ENCODE data around the gene DLGAP1.
A peak's percentile ranks its signal among the peaks of the same experiment; 100 is the strongest.
"Not testable (repeated sequence)": the region's sequence is repeated elsewhere in the genome, so short reads cannot be mapped to it uniquely, and the experiment has no call there.

Gene DLGAP1

GRCh38 chr18:3605954-3606443 is 849.1 kb downstream of the DLGAP1 start:
- H3K27ac ChIP-seq, result no peak overlapping the region
- H3K36me3 ChIP-seq, result no peaks in the 10 kb centered on the region
- H3K9me3 ChIP-seq (ENCODE audit: severe bottlenecking), result no peaks in the 10 kb centered on the region
- H3K4me3 ChIP-seq (ENCODE audit: low read depth, low read length), result no peak overlapping the region
- no peaks in the 10 kb centered on the region for H3K27me3 ChIP-seq (ENCODE audit: insufficient read depth, low read depth, severe bottlenecking)
- TF ChIP-seq CTCF (IDR thresholded peaks at IDR 0.05; ENCODE audit: low read depth, low read length), result no peak
- no peak for DNase-seq

GRCh38 chr18:3605486-3605952 is 849.6 kb downstream of the DLGAP1 start:
- Histone ChIP-seq H3K9me3 (ENCODE audit: severe bottlenecking) (no peaks in the 10 kb centered on the region), H3K27ac (no peak overlapping the region; the same call in 1 of the 2 replicates), H3K27me3 (ENCODE audit: insufficient read depth, low read depth, severe bottlenecking) (no peaks in the 10 kb centered on the region), H3K4me3 (ENCODE audit: low read depth, low read length) (no peak overlapping the region), H3K36me3 (no peaks in the 10 kb centered on the region)
- no peak for TF ChIP-seq CTCF (IDR thresholded peaks at IDR 0.05; ENCODE audit: low read depth, low read length)
- no peak for DNase-seq

- Histone ChIP-seq H3K27ac (peak overlapping the region; percentile 82), H3K4me3 (ENCODE audit: low read depth, low read length) (peak overlapping the region; percentile 40), H3K9me3 (ENCODE audit: severe bottlenecking) (no peaks in the 10 kb centered on the region), H3K36me3 (no peaks in the 10 kb centered on the region), H3K27me3 (ENCODE audit: insufficient read depth, low read depth, severe bottlenecking) (no peaks in the 10 kb centered on the region)
- no peak for DNase-seq
- TF ChIP-seq CTCF (IDR thresholded peaks at IDR 0.05; ENCODE audit: low read depth, low read length), result no peak
Measured at GRCh38 chr18:3604498-3605408, 850.4 kb downstream of the DLGAP1 start.

GRCh38 chr18:3604235-3604497 is 850.9 kb downstream of the DLGAP1 start:
- no peak for DNase-seq
- Histone ChIP-seq H3K27me3 (ENCODE audit: insufficient read depth, low read depth, severe bottlenecking) (no peaks in the 10 kb centered on the region), H3K4me3 (ENCODE audit: low read depth, low read length) (peak overlapping the region; percentile 40), H3K9me3 (ENCODE audit: severe bottlenecking) (no peaks in the 10 kb centered on the region), H3K27ac (peak overlapping the region; percentile 82), H3K36me3 (no peaks in the 10 kb centered on the region)
- TF ChIP-seq CTCF (IDR thresholded peaks at IDR 0.05; ENCODE audit: low read depth, low read length), result no peak

- H3K4me3 ChIP-seq (ENCODE audit: low read depth, low read length), result peak overlapping the region; percentile 40
- peak; percentile 68 for DNase-seq
Measured at GRCh38 chr18:3603421-3604234, 851.5 kb downstream of the DLGAP1 start.

GRCh38 chr18:3601106-3601755 is 853.9 kb downstream of the DLGAP1 start:
- not testable (repeated sequence) for DNase-seq; H3K36me3 ChIP-seq; H3K9me3 ChIP-seq (ENCODE audit: severe bottlenecking); H3K27me3 ChIP-seq (ENCODE audit: insufficient read depth, low read depth, severe bottlenecking); H3K4me3 ChIP-seq (ENCODE audit: low read depth, low read length); H3K27ac ChIP-seq

More at GRCh38 chr18:3603421-3604234, 851.5 kb downstream of the DLGAP1 start:
- H3K27me3 ChIP-seq (ENCODE audit: insufficient read depth, low read depth, severe bottlenecking), result no peaks in the 10 kb centered on the region
- no peaks in the 10 kb centered on the region for H3K9me3 ChIP-seq (ENCODE audit: severe bottlenecking)
- TF ChIP-seq CTCF (IDR thresholded peaks at IDR 0.05; ENCODE audit: low read depth, low read length), result no peak
- H3K36me3 ChIP-seq, result no peaks in the 10 kb centered on the region
- H3K27ac ChIP-seq, result peak overlapping the region; percentile 82

All from WERI-Rb-1 (cell line).